OCI-LY3 (cell line): Measurements from ENCODE around the gene MBOAT1.

Experiments used
- EZH2phosphoT487 ChIP-seq: fragments of 200-600 bp; shearing (Covaris generic); IDR thresholded peaks from 2 replicates; pipeline ENCODE4 v1.6.1; 2018; ENCODE audit warnings: antibody characterized with exemption, mixed run types, low read depth
- TF ChIP-seq, protein P1 (sequence below): fragments of 200-600, 300-600 bp; sonication (generic); IDR thresholded peaks from 2 replicates; pipeline ENCODE4 v1.5.1; 2014; ENCODE audit warnings: antibody characterized with exemption, low read length, low read depth

DNA sequence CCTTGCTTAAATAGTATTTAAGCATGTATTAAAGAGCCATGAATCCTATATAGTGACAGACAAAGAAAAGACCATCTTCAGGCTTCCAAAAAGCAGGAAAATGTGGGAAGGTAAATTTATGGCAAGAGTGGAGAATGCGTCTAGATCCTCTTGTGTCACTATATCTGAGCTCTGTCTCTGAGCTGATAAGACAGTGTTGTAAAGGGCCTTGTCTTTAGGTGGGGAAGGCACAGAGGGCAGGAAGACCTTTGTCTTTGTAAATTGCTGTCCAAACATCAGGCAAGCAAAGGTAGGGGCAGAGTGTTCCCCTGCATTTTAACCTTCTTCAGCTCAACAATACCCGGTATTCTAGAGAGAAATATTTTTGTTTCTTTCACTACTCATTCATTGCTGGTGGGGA, 33.9 kb upstream of the MBOAT1 start:
- TF ChIP-seq, protein P1, sequence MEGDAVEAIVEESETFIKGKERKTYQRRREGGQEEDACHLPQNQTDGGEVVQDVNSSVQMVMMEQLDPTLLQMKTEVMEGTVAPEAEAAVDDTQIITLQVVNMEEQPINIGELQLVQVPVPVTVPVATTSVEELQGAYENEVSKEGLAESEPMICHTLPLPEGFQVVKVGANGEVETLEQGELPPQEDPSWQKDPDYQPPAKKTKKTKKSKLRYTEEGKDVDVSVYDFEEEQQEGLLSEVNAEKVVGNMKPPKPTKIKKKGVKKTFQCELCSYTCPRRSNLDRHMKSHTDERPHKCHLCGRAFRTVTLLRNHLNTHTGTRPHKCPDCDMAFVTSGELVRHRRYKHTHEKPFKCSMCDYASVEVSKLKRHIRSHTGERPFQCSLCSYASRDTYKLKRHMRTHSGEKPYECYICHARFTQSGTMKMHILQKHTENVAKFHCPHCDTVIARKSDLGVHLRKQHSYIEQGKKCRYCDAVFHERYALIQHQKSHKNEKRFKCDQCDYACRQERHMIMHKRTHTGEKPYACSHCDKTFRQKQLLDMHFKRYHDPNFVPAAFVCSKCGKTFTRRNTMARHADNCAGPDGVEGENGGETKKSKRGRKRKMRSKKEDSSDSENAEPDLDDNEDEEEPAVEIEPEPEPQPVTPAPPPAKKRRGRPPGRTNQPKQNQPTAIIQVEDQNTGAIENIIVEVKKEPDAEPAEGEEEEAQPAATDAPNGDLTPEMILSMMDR, result no peak
- no peak for TF ChIP-seq EZH2phosphoT487
